CD14-positive monocyte (primary cell): ENCODE data around the gene OPRM1. TPM values are rescaled to one million over a fixed set of nuclear protein-coding genes. Genes with fewer than 3 reads are reported as not detected.
A peak's percentile ranks its signal among the peaks of the same experiment; 100 is the strongest.

Experiments
- DNase-seq, 3 donors: peaks; one replicate each; pipeline ENCODE4 v3.0.0-alpha.2; 2011 to 2022
- H2AFZ ChIP-seq: 2 replicates; pipeline ENCODE4 v1.6.0; 2012; ENCODE audit warnings: mild to moderate bottlenecking, low read depth, low read length, inconsistent platforms; ENCODE audit not compliant: insufficient read depth, poor library complexity, severe bottlenecking
- H3K27ac ChIP-seq, 2 donors: 1 replicate in 1 of 2; 2 replicates in 1 of 2; pipeline ENCODE4 v1.5.1; 2012 to 2013; ENCODE audit warnings: low read length in 2 of 2, control low read depth in 1 of 2, inconsistent platforms in 1 of 2, low read depth in 1 of 2, mild to moderate bottlenecking in 1 of 2
- H3K27me3 ChIP-seq, 2 donors: one replicate each; pipeline versions ENCODE4 v1.6.0 to v1.6.1; 2011 to 2013; ENCODE audit warnings: low read length in 2 of 2; ENCODE audit not compliant: control insufficient read depth in 2 of 2, insufficient read depth in 2 of 2
- H3K36me3 ChIP-seq, 2 donors: replicated peaks in 1 of 2; 1 replicate in 1 of 2; 2 replicates in 1 of 2; pipeline versions ENCODE4 v1.5.1 to v1.6.1; 2012 to 2013; ENCODE audit warnings: low read length in 2 of 2, control low read depth in 1 of 2, inconsistent platforms in 1 of 2, mild to moderate bottlenecking in 1 of 2; ENCODE audit not compliant: insufficient read depth in 2 of 2, control insufficient read depth in 1 of 2
- H3K4me1 ChIP-seq, 2 donors: 1 replicate in 1 of 2; 2 replicates in 1 of 2; pipeline versions ENCODE4 v1.5.1 to v1.6.1; 2012 to 2013; ENCODE audit warnings: low read length in 2 of 2, control low read depth in 1 of 2, inconsistent platforms in 1 of 2, mild to moderate bottlenecking in 1 of 2, moderate library complexity in 1 of 2; ENCODE audit not compliant: insufficient read depth in 2 of 2, control insufficient read depth in 1 of 2
- H3K4me2 ChIP-seq: replicated peaks from 2 replicates; pipeline ENCODE3; 2012; ENCODE audit warnings: low read length, moderate library complexity, mild to moderate bottlenecking; ENCODE audit not compliant: poor library complexity, severe bottlenecking; ENCODE audit errors: extremely low read depth
- H3K4me3 ChIP-seq, 3 experiments: fragments of 200-600 bp in 1 of 3; sonication (generic) in 1 of 3; replicated peaks in 1 of 3; 1 replicate in 2 of 3; 2 replicates in 1 of 3; pipeline ENCODE4 v1.5.1; 2011 to 2013; ENCODE audit warnings: low read length in 3 of 3, mild to moderate bottlenecking in 3 of 3, control low read depth in 2 of 3, low read depth in 2 of 3, inconsistent platforms in 1 of 3, moderate library complexity in 1 of 3
- H3K79me2 ChIP-seq: 2 replicates; pipeline ENCODE4 v1.6.0; 2012; ENCODE audit warnings: mild to moderate bottlenecking, control low read depth, inconsistent platforms, low read length, moderate library complexity; ENCODE audit not compliant: insufficient read depth
- H3K9ac ChIP-seq: 2 replicates; pipeline ENCODE4 v1.6.0; 2017; ENCODE audit warnings: low read length, mild to moderate bottlenecking; ENCODE audit not compliant: insufficient read depth, poor library complexity, severe bottlenecking
- H3K9me3 ChIP-seq, 2 donors: replicated peaks in 1 of 2; 1 replicate in 1 of 2; 2 replicates in 1 of 2; pipeline versions ENCODE4 v1.5.1 to v1.6.1; 2012 to 2013; ENCODE audit warnings: low read length in 2 of 2, control low read depth in 1 of 2; ENCODE audit not compliant: control insufficient read depth in 1 of 2, insufficient read depth in 1 of 2
- H4K20me1 ChIP-seq: 2 replicates; pipeline ENCODE4 v1.6.0; 2012; ENCODE audit warnings: mild to moderate bottlenecking, low read length, control low read depth, moderate library complexity; ENCODE audit not compliant: insufficient read depth
- H3K27ac Mint-ChIP-seq, 7 donors: one replicate each; pipeline ENCODE4 v1.8.0; 2020; ENCODE audit warnings: mild to moderate bottlenecking in 7 of 7, mixed read lengths in 7 of 7, moderate library complexity in 6 of 7, inconsistent platforms in 2 of 7
- H3K27me3 Mint-ChIP-seq, 3 donors: one replicate each; pipeline ENCODE4 v1.8.0; 2021 to 2022; ENCODE audit warnings: low read depth in 3 of 3, mild to moderate bottlenecking in 3 of 3, mixed read lengths in 3 of 3, moderate library complexity in 3 of 3, inconsistent platforms in 1 of 3
- H3K36me3 Mint-ChIP-seq, 2 donors: one replicate each; pipeline ENCODE4 v1.8.0; 2020; ENCODE audit warnings: mixed read lengths in 2 of 2, inconsistent platforms in 1 of 2, mild to moderate bottlenecking in 1 of 2
- H3K4me1 Mint-ChIP-seq: one replicate; pipeline ENCODE4 v1.8.0; 2020; ENCODE audit warnings: mild to moderate bottlenecking, mixed read lengths
- H3K4me3 Mint-ChIP-seq, 2 donors: one replicate each; pipeline ENCODE4 v1.8.0; 2020; ENCODE audit warnings: mild to moderate bottlenecking in 2 of 2, mixed read lengths in 2 of 2, moderate library complexity in 1 of 2
- H3K9me3 Mint-ChIP-seq, 7 donors: one replicate each; pipeline ENCODE4 v1.8.0; 2020 to 2022; ENCODE audit warnings: mixed read lengths in 7 of 7, mild to moderate bottlenecking in 6 of 7, moderate library complexity in 6 of 7, inconsistent platforms in 2 of 7
- CTCF ChIP-seq: fragments of 200-600 bp; IDR thresholded peaks from one replicate; pipeline ENCODE4 v1.8.0; 2022; ENCODE audit warnings: antibody characterized with exemption, mild to moderate bottlenecking
- WGBS: methylation state at CpG from one replicate; pipeline ENCODE4 v1.1.5; 2013; ENCODE audit warnings: missing lambda C conversion rate; ENCODE audit not compliant: insufficient coverage; 5-methylcytosine and 5-hydroxymethylcytosine counted together
- intact Hi-C, 2 donors: fragments of 100-400 bp; cut with micrococcal nuclease; formaldehyde crosslinking; loops; one replicate each; pipeline versions ENCODE4 v1.15.0 to v1.15.1; 2023
- polyA plus RNA-seq, 3 donors: library from polyadenylated mRNA; depleted of rRNA in 1 of 3; unstranded in 2 of 3; stranded (reverse) in 1 of 3; fragments of 300-500 nt in 2 of 3; fragments of >200 nt in 1 of 3; fragmentation: Illumina TruSeq in 2 of 3; gene quantifications; 1 replicate in 2 of 3; 2 replicates in 1 of 3; pipeline ENCODE4 v1.2.3, GENCODE V29; 2012 to 2021

OPRM1 gene
- polyA plus RNA-seq, 3 donors = not detected

- Histone ChIP-seq H3K36me3 (peaks cover 2 to 29% of the 10 kb centered on the region in 2 donors), H3K27me3 (no peaks in the 10 kb centered on the region), H3K4me3 (no peak overlapping the region), H3K4me1 (peaks cover 5% of the 10 kb centered on the region in 2 donors), H2AFZ (no peak overlapping the region), H3K9me3 (no peaks in the 10 kb centered on the region), H3K79me2 (peaks cover 95% of the 10 kb centered on the region), H4K20me1 (peaks cover 85% of the 10 kb centered on the region), H3K4me2 (peak overlapping the region; percentile 16), H3K27ac (peak overlapping the region in 1 of 2 donors; percentile 29), H3K9ac (no peak overlapping the region)
- peaks cover 29% of the 10 kb centered on the region for H3K4me1 Mint-ChIP-seq
- peak; percentile 76 for TF ChIP-seq CTCF
- peak overlapping the region in 3 of 7 donors; percentile 6 to 69 (median 32) for H3K27ac Mint-ChIP-seq
- H3K4me3 Mint-ChIP-seq = peak overlapping the region in 1 of 2 donors; percentile 17
- no peaks in the 10 kb centered on the region for H3K27me3 Mint-ChIP-seq
- peak; percentile 10 to 55 (median 37) for DNase-seq
- intact Hi-C loops = loop anchor here (5.0 kb wide), 2 partner anchors 120 to 125 kb away; no protein-coding TSS in a partner anchor
- 46% methylated on average over 4 of the region's 11 CpGs for WGBS
- peaks cover 31 to 53% of the 10 kb centered on the region in 2 donors for H3K36me3 Mint-ChIP-seq
- peaks cover 0 to 2% (median 0%) of the 10 kb centered on the region in 7 donors for H3K9me3 Mint-ChIP-seq
Observed at GRCh38 chr6:154276810-154277628, 238.0 kb downstream of the OPRM1 start.

GRCh38 chr6:154277629-154278017 is 238.6 kb downstream of the OPRM1 start:
- H2AFZ ChIP-seq = no peak overlapping the region
- Mint-ChIP-seq H3K27ac (peak overlapping the region; percentile 6 to 69 (median 28)), H3K4me1 (peaks cover 29% of the 10 kb centered on the region), H3K4me3 (peak overlapping the region in 1 of 2 donors; percentile 17), H3K27me3 (no peaks in the 10 kb centered on the region), H3K9me3 (peaks cover 0 to 2% (median 0%) of the 10 kb centered on the region in 7 donors), H3K36me3 (peaks cover 37 to 59% of the 10 kb centered on the region in 2 donors)
- H3K4me2 ChIP-seq = peak overlapping the region; percentile 16
- H3K79me2 ChIP-seq = peaks cover 95% of the 10 kb centered on the region
- H3K27ac ChIP-seq = peak overlapping the region in 1 of 2 donors; percentile 11
- peaks cover under 1 to 31% of the 10 kb centered on the region in 2 donors for H3K36me3 ChIP-seq
- peak; percentile 42 for TF ChIP-seq CTCF
- H3K9me3 ChIP-seq = no peaks in the 10 kb centered on the region
- 32% methylated on average over 5 of the region's 7 CpGs for WGBS
- H3K4me1 ChIP-seq = peaks cover 5% of the 10 kb centered on the region in 2 donors
- no peak overlapping the region for H3K9ac ChIP-seq
- intact Hi-C loops = loop anchor here (5.0 kb wide), 2 partner anchors 120 to 125 kb away; no protein-coding TSS in a partner anchor
- no peaks in the 10 kb centered on the region for H3K27me3 ChIP-seq
- H3K4me3 ChIP-seq = no peak overlapping the region
- DNase-seq = no peak
- H4K20me1 ChIP-seq = peaks cover 79% of the 10 kb centered on the region
